B cell (primary cell): ENCODE measurements around the gene RILPL1.

Experiments used
- EZH2 ChIP-seq: IDR thresholded peaks from 2 replicates; pipeline ENCODE4 v1.6.1; 2012; ENCODE audit warnings: borderline replicate concordance, low read depth, mild to moderate bottlenecking, moderate library complexity, low read length; ENCODE audit not compliant: insufficient read depth, poor library complexity, severe bottlenecking
- TF ChIP-seq, protein P1 (sequence below): fragments of 200-600 bp; IDR thresholded peaks from one replicate; pipeline ENCODE4 v1.8.0; 2022; ENCODE audit warnings: antibody characterized with exemption, mild to moderate bottlenecking

DNA sequence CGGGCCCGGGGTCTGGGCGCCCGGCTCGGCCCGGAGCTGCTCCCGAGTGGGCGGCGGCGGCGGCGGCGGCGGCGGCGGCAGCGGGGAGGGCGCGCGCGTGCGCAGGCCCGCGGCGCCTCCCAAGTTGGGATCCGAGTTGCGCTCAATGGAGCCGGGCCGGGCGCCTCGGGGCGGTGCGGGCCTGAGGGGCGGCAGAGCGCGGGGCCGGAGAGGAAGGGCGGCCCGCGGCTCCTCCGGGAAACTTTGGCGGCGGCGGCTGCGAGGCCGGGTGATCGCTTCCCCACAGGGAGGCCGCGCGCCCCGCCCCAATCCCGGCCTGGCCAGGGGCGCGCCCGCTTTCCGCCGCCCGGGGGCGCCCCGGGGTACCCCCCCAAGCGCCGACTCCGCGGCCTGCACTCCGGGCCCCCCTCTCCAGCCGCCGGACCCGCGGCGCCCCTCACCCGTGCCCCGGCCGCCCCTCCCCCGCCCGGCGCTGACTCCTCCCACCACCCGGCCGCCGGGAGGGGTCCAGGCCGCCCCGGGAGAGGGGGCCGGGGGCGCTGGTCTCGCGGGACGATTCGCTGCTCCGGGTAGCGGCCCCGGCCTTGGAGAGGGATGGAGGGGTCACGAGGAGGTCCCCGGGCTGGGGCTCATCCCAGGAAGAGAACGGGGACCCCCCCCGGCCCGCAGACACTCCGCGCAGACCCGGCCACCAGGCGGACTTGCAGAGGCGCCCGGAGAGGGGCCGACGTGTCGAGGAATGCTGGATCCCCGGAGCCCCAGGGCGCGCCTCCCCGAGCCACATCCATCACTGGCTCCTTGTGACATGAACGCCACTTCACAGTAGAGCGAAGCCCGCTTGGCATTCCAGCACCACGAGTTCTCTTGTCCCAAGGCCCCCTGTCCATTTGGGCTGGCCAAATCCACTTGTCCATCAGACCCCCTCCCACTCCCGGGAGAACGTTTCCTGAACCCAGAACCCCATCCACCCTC, at the start of gene RILPL1:
- TF ChIP-seq, protein P1, sequence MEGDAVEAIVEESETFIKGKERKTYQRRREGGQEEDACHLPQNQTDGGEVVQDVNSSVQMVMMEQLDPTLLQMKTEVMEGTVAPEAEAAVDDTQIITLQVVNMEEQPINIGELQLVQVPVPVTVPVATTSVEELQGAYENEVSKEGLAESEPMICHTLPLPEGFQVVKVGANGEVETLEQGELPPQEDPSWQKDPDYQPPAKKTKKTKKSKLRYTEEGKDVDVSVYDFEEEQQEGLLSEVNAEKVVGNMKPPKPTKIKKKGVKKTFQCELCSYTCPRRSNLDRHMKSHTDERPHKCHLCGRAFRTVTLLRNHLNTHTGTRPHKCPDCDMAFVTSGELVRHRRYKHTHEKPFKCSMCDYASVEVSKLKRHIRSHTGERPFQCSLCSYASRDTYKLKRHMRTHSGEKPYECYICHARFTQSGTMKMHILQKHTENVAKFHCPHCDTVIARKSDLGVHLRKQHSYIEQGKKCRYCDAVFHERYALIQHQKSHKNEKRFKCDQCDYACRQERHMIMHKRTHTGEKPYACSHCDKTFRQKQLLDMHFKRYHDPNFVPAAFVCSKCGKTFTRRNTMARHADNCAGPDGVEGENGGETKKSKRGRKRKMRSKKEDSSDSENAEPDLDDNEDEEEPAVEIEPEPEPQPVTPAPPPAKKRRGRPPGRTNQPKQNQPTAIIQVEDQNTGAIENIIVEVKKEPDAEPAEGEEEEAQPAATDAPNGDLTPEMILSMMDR = peak; percentile 53
- TF ChIP-seq EZH2 = no peak
